Astrocyte of the spinal cord (primary cell): ENCODE measurements around the gene SLC35F4.
A peak's percentile ranks its signal among the peaks of the same experiment; 100 is the strongest.

Experiments used
- DNase-seq: peaks from one replicate; pipeline ENCODE4 v3.0.0; 2011; ENCODE audit warnings: low read depth, low spot score
- H3K4me3 ChIP-seq: 2 replicates; pipeline ENCODE4 v1.5.1; 2011; ENCODE audit warnings: low read depth, mild to moderate bottlenecking, low read length, moderate library complexity
- CTCF ChIP-seq: IDR thresholded peaks from 2 replicates; pipeline ENCODE4 v1.5.1; 2012; ENCODE audit warnings: low read depth, mild to moderate bottlenecking, low read length, inconsistent platforms
- in situ Hi-C: cut with HindIII; loops from 2 replicates; pipeline ENCODE4 v1.10.0; 2017; ENCODE audit warnings: low sequenced_read_pairs

The SLC35F4 gene

DNA sequence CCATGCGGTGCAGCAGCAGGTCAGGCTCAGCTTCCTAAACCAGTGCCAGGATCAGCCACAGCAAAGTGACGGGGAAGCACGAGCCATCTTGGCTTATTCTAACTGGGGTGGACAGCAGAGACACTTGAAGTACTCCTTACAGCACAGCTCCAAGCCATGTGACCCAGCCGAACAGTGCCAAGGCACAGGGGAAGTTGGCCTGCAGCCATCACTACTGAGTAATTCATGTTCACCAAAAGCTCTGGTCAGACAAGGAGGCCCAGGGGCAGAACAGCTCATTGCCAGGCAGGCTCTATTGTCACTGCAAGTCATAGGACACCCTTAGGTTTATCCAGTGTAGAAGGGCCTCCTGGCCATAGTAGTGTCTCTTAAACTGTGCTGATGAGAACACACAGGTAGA lies 23.4 kb upstream of the SLC35F4 start:
- in situ Hi-C loops: no loop called here
- TF ChIP-seq CTCF: no peak
- H3K4me3 ChIP-seq: no peak overlapping the region
- DNase-seq: peak; percentile 63

DNA sequence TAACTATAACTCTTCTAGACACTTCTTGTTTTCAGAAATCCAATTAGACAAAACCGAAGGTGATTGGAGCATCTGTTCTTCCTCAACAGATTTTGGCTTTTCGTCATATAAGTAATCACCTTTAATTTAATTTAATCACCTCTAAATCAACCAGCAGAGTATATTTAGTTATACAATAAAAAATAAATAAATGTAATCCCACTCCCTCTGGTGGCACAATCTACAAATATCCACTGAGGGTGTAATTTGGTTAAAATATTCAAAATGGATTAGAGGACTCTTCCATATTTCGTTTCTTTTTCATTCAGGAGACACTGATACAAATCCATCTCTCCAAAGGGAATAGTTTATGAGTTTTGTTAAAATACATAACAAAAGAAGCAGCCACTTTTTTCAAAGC lies 18.3 kb upstream of the SLC35F4 start:
- in situ Hi-C loops: no loop called here
- H3K4me3 ChIP-seq: no peak overlapping the region
- peak; percentile 35 for TF ChIP-seq CTCF

GRCh38 chr14:57883061-57883460 lies 17.2 kb upstream of the SLC35F4 start:
- no peak overlapping the region for H3K4me3 ChIP-seq
- in situ Hi-C loops: no loop called here
- no peak for TF ChIP-seq CTCF
- no peak for DNase-seq

More for the DNA sequence above, 18.3 kb upstream of the SLC35F4 start:
- peak; percentile 18 for DNase-seq

- in situ Hi-C loops: no loop called here
- no peak for TF ChIP-seq CTCF
- H3K4me3 ChIP-seq: no peak overlapping the region
- no peak for DNase-seq
Observed at GRCh38 chr14:57879516-57879915, 13.6 kb upstream of the SLC35F4 start.

GRCh38 chr14:57875985-57876384 lies 10.1 kb upstream of the SLC35F4 start:
- no peak for DNase-seq
- no peak overlapping the region for H3K4me3 ChIP-seq
- in situ Hi-C loops: no loop called here
- TF ChIP-seq CTCF: no peak

DNA sequence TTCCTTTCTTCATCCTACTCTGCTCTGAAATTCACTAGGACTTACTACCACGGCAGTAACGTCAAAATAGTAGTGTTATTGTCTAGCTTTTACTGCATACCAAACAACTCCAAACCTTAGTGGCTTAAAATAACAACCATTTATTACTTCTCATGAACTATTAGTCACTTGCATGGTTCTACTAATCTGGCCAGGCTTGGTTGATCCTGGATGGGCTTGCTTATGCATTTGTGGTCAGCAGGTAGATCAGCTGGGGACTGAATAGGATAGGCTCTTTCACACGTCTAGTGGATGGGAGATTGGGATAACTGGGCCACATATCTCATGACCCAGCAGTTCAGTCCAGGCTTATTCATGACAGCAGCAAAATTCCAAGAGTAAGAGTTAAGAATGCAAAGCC lies 9.4 kb upstream of the SLC35F4 start:
- no peak for DNase-seq
- in situ Hi-C loops: no loop called here
- no peak for TF ChIP-seq CTCF
- no peak overlapping the region for H3K4me3 ChIP-seq
